Keratinocyte (primary cell): ENCODE measurements around the gene SENP5. TPM values are rescaled to one million over a fixed set of nuclear protein-coding genes. Genes with fewer than 3 reads are reported as not detected.

Source experiments
- DNase-seq: peaks from one replicate; pipeline ENCODE4 v3.0.0-alpha.2; 2011; ENCODE audit warnings: low read depth, missing footprints, low spot score
- FAIRE-seq: peaks from 2 replicates; lab custom pipeline; 2011; peaks lifted over from hg19 to GRCh38; lab: Jason Lieb, UNC
- H2AFZ ChIP-seq: 2 replicates; pipeline ENCODE4 v1.6.0; 2012; ENCODE audit warnings: low read length, control low read depth, inconsistent platforms; ENCODE audit not compliant: control insufficient read depth
- H3K27ac ChIP-seq: 2 replicates; pipeline ENCODE4 v1.5.1; 2011; ENCODE audit warnings: low read length; ENCODE audit not compliant: control insufficient read depth, insufficient read depth
- H3K27me3 ChIP-seq: 3 replicates; pipeline ENCODE4 v1.6.0; 2011; ENCODE audit warnings: low read length; ENCODE audit not compliant: control insufficient read depth, insufficient read depth; ENCODE audit errors: extremely low read depth
- H3K36me3 ChIP-seq, 2 experiments: 2 replicates in 1 of 2; 3 replicates in 1 of 2; pipeline ENCODE4 v1.5.1; 2011; ENCODE audit warnings: low read length in 2 of 2, mild to moderate bottlenecking in 1 of 2; ENCODE audit not compliant: control insufficient read depth in 2 of 2, insufficient read depth in 2 of 2; ENCODE audit errors: extremely low read depth in 1 of 2
- H3K4me1 ChIP-seq: 3 replicates; pipeline ENCODE4 v1.5.1; 2011; ENCODE audit warnings: low read length; ENCODE audit not compliant: control insufficient read depth, insufficient read depth; ENCODE audit errors: extremely low read depth
- H3K4me2 ChIP-seq: 3 replicates; pipeline ENCODE4 v1.6.0; 2011; ENCODE audit warnings: low read depth, low read length; ENCODE audit not compliant: control insufficient read depth, insufficient read depth; ENCODE audit errors: extremely low read depth
- H3K4me3 ChIP-seq, 3 experiments: fragments of 200-600 bp in 1 of 3; sonication (generic) in 1 of 3; 2 replicates in 2 of 3; 3 replicates in 1 of 3; pipeline ENCODE4 v1.5.1; 2011 to 2016; ENCODE audit warnings: low read length in 3 of 3, mild to moderate bottlenecking in 3 of 3, control low read depth in 2 of 3, inconsistent platforms in 1 of 3, low read depth in 1 of 3, mixed read lengths in 1 of 3, mixed run types in 1 of 3, moderate library complexity in 1 of 3; ENCODE audit not compliant: control insufficient read depth in 2 of 3, insufficient read depth in 2 of 3; ENCODE audit errors: extremely low read depth in 1 of 3
- H3K79me2 ChIP-seq: 2 replicates; pipeline ENCODE4 v1.6.0; 2012; ENCODE audit warnings: low read length; ENCODE audit not compliant: control insufficient read depth, insufficient read depth
- H3K9ac ChIP-seq: 3 replicates; pipeline ENCODE4 v1.6.0; 2011; ENCODE audit warnings: low read length; ENCODE audit not compliant: control insufficient read depth, insufficient read depth; ENCODE audit errors: extremely low read depth
- H3K9me1 ChIP-seq: 3 replicates; pipeline ENCODE4 v1.6.0; 2011; ENCODE audit warnings: low read length; ENCODE audit not compliant: control insufficient read depth, insufficient read depth; ENCODE audit errors: extremely low read depth
- H3K9me3 ChIP-seq: 2 replicates; pipeline ENCODE4 v1.5.1; 2012; ENCODE audit warnings: low read depth, low read length; ENCODE audit not compliant: control insufficient read depth
- H4K20me1 ChIP-seq: 3 replicates; pipeline ENCODE4 v1.6.0; 2011; ENCODE audit warnings: low read length; ENCODE audit not compliant: control insufficient read depth, insufficient read depth; ENCODE audit errors: extremely low read depth
- EZH2 ChIP-seq: IDR thresholded peaks from one replicate; pipeline ENCODE4 v1.6.1; 2012; ENCODE audit warnings: inconsistent platforms, mild to moderate bottlenecking, low read length, moderate library complexity
- dilution Hi-C: fragments of 300-500 bp; cut with MboI; formaldehyde crosslinking; loops from one replicate; pipeline ENCODE4 v1.7.0; 2020; ENCODE audit warnings: low sequenced_read_pairs; ENCODE audit not compliant: extremely low pct_ligation_motif_present
- polyA plus RNA-seq, 5 experiments: library from polyadenylated mRNA; depleted of rRNA in 3 of 5; stranded (reverse) in 3 of 5; stranded (forward) in 1 of 5; unstranded in 1 of 5; fragments of >200 nt; gene quantifications; 1 replicate in 1 of 5; 2 replicates in 3 of 5; 3 replicates in 1 of 5; pipeline versions ENCODE4 v1.2.1 to v1.2.3, GENCODE V29; 2011 to 2012; ENCODE audit warnings: missing spikeins in 2 of 5, low read depth in 1 of 5, low replicate concordance in 1 of 5
- TF ChIP-seq, protein P1 (sequence below), 3 experiments: IDR thresholded peaks in 1 of 3; conservative IDR thresholded peaks in 1 of 3; optimal IDR thresholded peaks in 1 of 3; 2 replicates in 2 of 3; 3 replicates in 1 of 3; pipeline versions ENCODE3 to v1.5.1; 2011; ENCODE audit warnings: low read length in 3 of 3, mild to moderate bottlenecking in 3 of 3, moderate library complexity in 2 of 3, control low read depth in 1 of 3, inconsistent platforms in 1 of 3; ENCODE audit not compliant: insufficient read depth in 2 of 3; ENCODE audit errors: extremely low read depth in 1 of 3

Gene SENP5
- polyA plus RNA-seq, 1 donor (not counting 4 experiments of a cell fraction or from before 2014, with no cell fraction given), result 16.5 TPM

DNA sequence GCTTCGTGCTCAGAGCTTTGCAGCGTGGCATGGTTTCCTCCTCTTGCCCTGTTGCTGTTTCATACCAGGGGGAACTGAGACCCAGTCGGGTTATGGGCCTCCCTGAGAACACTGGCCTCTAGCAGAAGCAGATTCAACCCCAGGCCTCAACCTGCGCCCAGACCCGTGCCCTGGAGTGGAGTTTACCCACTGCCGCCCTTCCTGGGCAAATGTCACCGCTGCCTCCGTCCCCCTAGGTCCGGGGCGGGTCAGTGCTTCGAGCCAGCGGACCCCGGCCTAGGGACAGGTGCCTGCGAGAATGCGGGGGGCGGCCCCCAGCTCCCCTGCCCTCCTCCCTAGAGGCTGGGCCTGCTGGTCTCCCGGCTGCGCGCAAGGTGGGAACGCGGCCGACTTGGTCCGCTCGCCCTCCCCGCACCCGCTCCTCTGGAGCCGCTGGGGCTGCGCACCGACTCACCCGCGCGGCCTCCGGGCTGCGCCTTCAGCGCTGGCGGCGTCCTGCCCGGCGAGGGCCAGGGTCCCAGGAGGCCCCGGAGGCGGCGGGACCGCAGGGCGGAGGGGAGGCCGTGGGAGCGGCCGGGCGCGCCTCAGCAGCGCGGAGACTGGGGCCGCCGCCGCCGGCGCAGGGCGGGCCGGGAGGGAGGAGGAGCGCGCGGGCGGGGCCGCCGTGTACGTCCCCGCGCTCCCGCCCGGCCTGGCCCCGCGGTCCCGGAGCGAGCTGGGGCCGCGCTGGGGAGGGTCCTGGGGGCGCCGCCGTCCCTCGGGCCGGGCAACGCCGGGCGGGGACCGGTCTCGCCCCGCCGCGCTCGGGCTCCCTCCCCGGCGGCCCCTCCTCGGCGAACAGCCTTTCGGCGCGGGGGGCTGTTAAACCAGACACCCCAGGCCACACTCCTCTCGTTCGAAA lies 100.8 kb downstream of the SENP5 start, which contains the start of gene PIGZ:
TSS of gene PIGZ (minus strand) at position 601 of the 901 bp plus-strand sequence. CDS start 16,802 bp downstream, outside the sequence.
- H4K20me1 ChIP-seq, result no peaks in the 10 kb centered on the region
- no peaks in the 10 kb centered on the region for H3K27me3 ChIP-seq
- H3K27ac ChIP-seq, result no peak within 1 kb of the TSS
- H3K4me2 ChIP-seq, result peak within 1 kb of the TSS; percentile 87
- peak within 1 kb of the TSS; percentile 80 for H2AFZ ChIP-seq
- H3K36me3 ChIP-seq, result peaks cover 0 to 1% of the 10 kb centered on the region in 2 experiments
- H3K4me3 ChIP-seq, result peak within 1 kb of the TSS; percentile 61 to 73 (median 68)
- dilution Hi-C loops, result no loop called here
- no peak for DNase-seq
- H3K79me2 ChIP-seq, result no peaks in the 10 kb centered on the region
- no peaks in the 10 kb centered on the region for H3K9me3 ChIP-seq
- FAIRE-seq, result no peak
- no peaks in the 10 kb centered on the region for H3K9me1 ChIP-seq
- no peak for TF ChIP-seq EZH2
- TF ChIP-seq, protein P1, sequence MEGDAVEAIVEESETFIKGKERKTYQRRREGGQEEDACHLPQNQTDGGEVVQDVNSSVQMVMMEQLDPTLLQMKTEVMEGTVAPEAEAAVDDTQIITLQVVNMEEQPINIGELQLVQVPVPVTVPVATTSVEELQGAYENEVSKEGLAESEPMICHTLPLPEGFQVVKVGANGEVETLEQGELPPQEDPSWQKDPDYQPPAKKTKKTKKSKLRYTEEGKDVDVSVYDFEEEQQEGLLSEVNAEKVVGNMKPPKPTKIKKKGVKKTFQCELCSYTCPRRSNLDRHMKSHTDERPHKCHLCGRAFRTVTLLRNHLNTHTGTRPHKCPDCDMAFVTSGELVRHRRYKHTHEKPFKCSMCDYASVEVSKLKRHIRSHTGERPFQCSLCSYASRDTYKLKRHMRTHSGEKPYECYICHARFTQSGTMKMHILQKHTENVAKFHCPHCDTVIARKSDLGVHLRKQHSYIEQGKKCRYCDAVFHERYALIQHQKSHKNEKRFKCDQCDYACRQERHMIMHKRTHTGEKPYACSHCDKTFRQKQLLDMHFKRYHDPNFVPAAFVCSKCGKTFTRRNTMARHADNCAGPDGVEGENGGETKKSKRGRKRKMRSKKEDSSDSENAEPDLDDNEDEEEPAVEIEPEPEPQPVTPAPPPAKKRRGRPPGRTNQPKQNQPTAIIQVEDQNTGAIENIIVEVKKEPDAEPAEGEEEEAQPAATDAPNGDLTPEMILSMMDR (optimal IDR thresholded peaks at IDR 0.05 in 1 of 3, IDR thresholded peaks at IDR 0.05 in 1 of 3, conservative IDR thresholded peaks at IDR 0.05 in 1 of 3; ENCODE audit: extremely low read depth in 1 of 3, insufficient read depth in 2 of 3, low read length in 3 of 3), result no peak
- peak within 1 kb of the TSS; percentile 62 for H3K9ac ChIP-seq
- H3K4me1 ChIP-seq, result no peaks in the 10 kb centered on the region

DNA sequence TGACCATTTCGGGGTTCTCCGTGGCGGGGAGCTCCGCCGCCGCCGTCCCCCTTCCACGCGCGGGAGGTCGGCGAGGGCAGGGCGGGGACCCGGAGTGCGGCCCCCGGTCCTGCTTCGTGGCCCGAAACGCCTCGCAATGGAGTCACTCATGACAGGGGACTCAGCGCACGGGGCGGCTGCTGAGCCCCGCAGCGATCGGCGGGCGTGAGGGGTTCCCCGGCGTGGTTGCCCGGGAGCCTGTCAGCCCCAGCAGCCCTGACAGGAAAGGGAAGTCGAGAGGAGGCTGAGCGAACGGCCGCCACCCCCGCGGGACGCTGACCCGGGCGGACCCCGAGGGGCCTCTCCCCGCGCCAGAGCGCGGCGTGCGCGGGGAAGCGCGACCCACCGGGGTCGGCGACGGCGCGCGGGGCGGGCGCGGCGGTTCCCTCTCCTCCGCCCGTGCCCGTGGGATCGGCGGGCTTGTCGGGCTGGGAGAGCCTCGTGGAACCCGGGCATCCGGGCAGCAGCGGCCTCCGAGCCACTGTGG lies 101.5 kb downstream of the SENP5 start:
- no peaks in the 10 kb centered on the region for H4K20me1 ChIP-seq
- H3K9me1 ChIP-seq, result no peaks in the 10 kb centered on the region
- H3K79me2 ChIP-seq, result no peaks in the 10 kb centered on the region
- H3K9me3 ChIP-seq, result no peaks in the 10 kb centered on the region
- H2AFZ ChIP-seq, result peak overlapping the region; percentile 66
- TF ChIP-seq, protein P1 (optimal IDR thresholded peaks at IDR 0.05 in 1 of 3, IDR thresholded peaks at IDR 0.05 in 1 of 3, conservative IDR thresholded peaks at IDR 0.05 in 1 of 3; ENCODE audit: extremely low read depth in 1 of 3, insufficient read depth in 2 of 3, low read length in 3 of 3), result no peak
- TF ChIP-seq EZH2, result no peak
- no peaks in the 10 kb centered on the region for H3K27me3 ChIP-seq
- H3K9ac ChIP-seq, result peak overlapping the region; percentile 62
- H3K36me3 ChIP-seq, result peaks cover 0 to 1% of the 10 kb centered on the region in 2 experiments
- H3K4me2 ChIP-seq, result peak overlapping the region; percentile 87
- FAIRE-seq, result no peak
- DNase-seq, result no peak
- no peaks in the 10 kb centered on the region for H3K4me1 ChIP-seq
- no peak overlapping the region for H3K27ac ChIP-seq
- peak overlapping the region; percentile 48 to 68 (median 65) for H3K4me3 ChIP-seq
- dilution Hi-C loops, result no loop called here
